NCI-H2171 (cell line): ENCODE data around the gene RNASEH2B.

ENCODE experiments used
- DNase-seq: peaks from one replicate; lab custom pipeline; 2025; lab: John Stamatoyannopoulos, UW

The RNASEH2B gene

GRCh38 chr13:50995854-50996253 lies 86.3 kb downstream of the RNASEH2B start:
- no peak for DNase-seq

GRCh38 chr13:50998326-50998725 lies 88.7 kb downstream of the RNASEH2B start:
- no peak for DNase-seq

DNA sequence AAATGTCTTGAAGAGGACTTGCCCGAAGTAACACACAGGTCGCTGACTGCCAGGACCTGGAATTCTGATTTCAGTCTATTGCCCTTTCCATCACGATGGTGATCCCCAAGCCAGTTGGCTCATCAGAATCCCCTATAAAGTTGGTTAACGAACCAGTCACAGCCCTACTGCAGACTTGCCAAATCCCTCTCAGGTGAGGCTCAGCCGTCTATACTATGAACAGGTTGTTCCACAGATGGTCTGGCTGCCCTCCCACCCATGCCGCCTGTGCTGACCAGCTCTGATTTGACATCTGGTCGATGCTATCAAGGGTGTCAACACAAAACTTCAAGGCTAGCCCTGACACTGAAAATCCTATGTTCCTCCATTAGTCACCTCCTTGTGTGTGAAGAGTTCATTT lies 90.0 kb downstream of the RNASEH2B start:
- DNase-seq = no peak

GRCh38 chr13:51000061-51000460 lies 90.5 kb downstream of the RNASEH2B start:
- no peak for DNase-seq

- DNase-seq = peak; percentile 66
Observed at GRCh38 chr13:51000571-51001260, 91.1 kb downstream of the RNASEH2B start.

DNA sequence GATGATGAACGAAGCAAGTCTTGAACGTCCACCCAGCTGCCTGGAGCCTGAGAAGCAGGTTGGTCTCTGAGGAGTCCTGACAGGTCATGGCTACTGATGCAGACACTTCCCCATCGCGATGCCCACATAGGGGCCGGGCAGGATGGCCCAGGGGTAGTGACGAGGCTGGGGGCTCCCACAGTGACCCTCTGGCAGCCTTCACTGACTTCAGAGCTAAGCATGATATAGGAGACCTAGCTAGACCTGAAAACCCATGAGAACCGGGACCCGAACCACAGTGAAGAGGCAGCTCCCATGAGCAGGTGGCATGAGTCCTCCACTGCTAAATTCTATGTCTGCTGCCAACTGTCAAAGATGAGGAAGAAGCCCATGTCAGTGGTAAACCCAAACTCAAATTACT lies 91.7 kb downstream of the RNASEH2B start:
- no peak for DNase-seq

GRCh38 chr13:51002736-51003135 lies 93.1 kb downstream of the RNASEH2B start:
- DNase-seq = no peak

GRCh38 chr13:51003642-51004041 lies 94.1 kb downstream of the RNASEH2B start:
- DNase-seq = no peak

GRCh38 chr13:51004111-51004865 lies 94.7 kb downstream of the RNASEH2B start:
- no peak for DNase-seq

DNA sequence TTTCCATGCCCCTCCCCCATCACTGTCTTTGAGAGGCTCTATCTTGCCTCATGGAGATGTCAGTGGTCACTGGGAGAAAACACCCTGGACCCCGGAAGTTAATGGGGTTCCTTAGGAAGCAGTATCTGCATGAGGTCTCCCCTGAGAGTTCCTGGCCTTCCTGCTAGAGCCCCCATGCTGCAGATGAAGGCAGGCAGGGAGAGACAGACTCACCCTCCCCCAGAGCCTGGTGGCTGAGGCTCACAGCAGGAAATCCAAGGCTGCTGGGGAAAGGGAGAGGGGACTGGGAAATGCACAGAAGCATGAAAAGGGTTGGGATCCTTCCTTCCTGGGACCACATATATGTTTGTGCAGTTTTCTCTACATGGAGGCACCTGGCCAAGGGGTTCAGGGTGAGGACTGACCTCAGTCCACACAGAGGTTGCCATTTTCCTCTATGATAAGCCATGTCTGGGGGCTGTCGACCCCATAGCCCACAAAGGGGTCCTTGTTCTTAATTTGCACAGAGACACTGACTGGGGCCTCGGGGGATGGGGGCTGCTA lies 95.4 kb downstream of the RNASEH2B start:
- no peak for DNase-seq

DNA sequence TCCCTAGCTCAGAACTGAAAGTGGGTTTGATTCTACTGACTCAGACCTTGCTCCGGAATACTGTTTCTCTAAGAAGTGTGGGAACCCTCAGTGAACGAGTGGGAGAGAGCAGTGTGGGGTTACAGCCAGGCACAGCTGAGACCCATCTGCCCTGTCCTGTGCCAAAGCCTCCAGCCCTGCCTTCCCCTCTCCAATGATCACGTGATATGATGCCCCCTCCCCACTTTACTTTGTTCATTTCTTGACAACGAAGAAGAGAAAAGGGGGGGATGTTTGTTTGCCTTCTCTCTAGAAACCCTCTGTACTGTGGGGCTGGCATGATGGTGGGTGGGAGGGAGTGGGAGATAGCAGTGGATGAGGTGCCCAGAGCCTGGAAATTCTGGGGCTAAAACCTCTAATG lies 96.0 kb downstream of the RNASEH2B start:
- no peak for DNase-seq
